ENCODE results near the gene MCF2L.

MCF2L gene

GRCh38 chr13:113138792-113139551 lies 170.0 kb downstream of the MCF2L start:
- DNase-seq: no peak

- DNase-seq: no peak
These were observed 170.6 kb downstream of the MCF2L start for GRCh38 chr13:113139577-113139976.

- no peak for DNase-seq
These were observed 171.9 kb downstream of the MCF2L start for GRCh38 chr13:113140677-113141600.

GRCh38 chr13:113141601-113141970 lies 172.6 kb downstream of the MCF2L start:
- DNase-seq: no peak

- DNase-seq: no peak
These were observed 173.9 kb downstream of the MCF2L start for GRCh38 chr13:113142876-113143275.

GRCh38 chr13:113143466-113144254 lies 174.6 kb downstream of the MCF2L start:
- DNase-seq: no peak

GRCh38 chr13:113144255-113144629 lies 175.2 kb downstream of the MCF2L start:
- no peak for DNase-seq

- no peak for DNase-seq
These were observed 176.5 kb downstream of the MCF2L start for GRCh38 chr13:113145496-113145895.

GRCh38 chr13:113145911-113146598 lies 177.0 kb downstream of the MCF2L start:
- no peak for DNase-seq

- DNase-seq: no peak
These were observed 177.7 kb downstream of the MCF2L start for GRCh38 chr13:113146750-113147149.

- no peak for DNase-seq
These were observed 178.2 kb downstream of the MCF2L start for GRCh38 chr13:113147206-113147605.

- DNase-seq: no peak
These were observed 179.4 kb downstream of the MCF2L start for GRCh38 chr13:113148407-113148806.

GRCh38 chr13:113148940-113149503 lies 180.0 kb downstream of the MCF2L start:
- no peak for DNase-seq

All from activated gamma-delta T cell (primary cell).